ENCODE measurements around the gene RTEL1. TPM values are rescaled to one million over a fixed set of nuclear protein-coding genes. Genes with fewer than 3 reads are reported as not detected.

Gene RTEL1
- total RNA-seq, 1 experiment from 2014 or later: 58.0 TPM

DNA sequence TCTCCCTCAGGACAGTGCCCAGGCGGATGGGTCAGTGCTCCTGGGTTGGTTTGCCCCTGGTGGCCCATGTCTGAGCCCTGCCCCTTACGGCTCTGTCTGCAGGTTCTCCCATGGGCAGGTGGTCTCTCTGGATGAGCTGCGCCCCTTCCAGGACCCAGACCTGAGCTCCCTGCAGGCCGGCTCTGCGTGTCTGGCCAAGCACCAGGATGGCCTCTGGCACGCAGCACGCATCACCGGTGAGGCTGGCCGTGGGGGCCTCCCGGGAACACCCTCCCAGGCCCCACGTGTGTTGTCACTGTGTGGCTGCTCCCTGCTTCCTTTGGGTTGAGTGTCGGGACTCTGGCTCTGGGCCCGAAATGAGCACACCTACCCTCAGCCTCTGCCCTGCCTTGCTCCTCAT is 75.0 kb downstream of the RTEL1 start:
- Histone ChIP-seq H3K4me2 (ENCODE audit: low read length) (no peak overlapping the region), H3K9ac (ENCODE audit: low read length) (no peak overlapping the region), H3K9me2 (ENCODE audit: insufficient read depth) (no peaks in the 10 kb centered on the region), H3K4me3 (replicated peaks in 1 of 2; ENCODE audit: low read depth in 1 of 2, low read length in 2 of 2) (no peak overlapping the region), H3K9me3 (ENCODE audit: control insufficient read depth in 1 of 2, insufficient read depth in 1 of 2, low read depth in 1 of 2, low read length in 2 of 2) (no peaks in the 10 kb centered on the region), H2AFZ (ENCODE audit: low read depth, low read length, poor library complexity, severe bottlenecking) (no peak overlapping the region), H4K20me1 (ENCODE audit: insufficient read depth) (no peaks in the 10 kb centered on the region), H3K4me1 (ENCODE audit: control insufficient read depth in 1 of 2, insufficient read depth in 2 of 2, low read length in 2 of 2) (peaks cover 10 to 24% of the 10 kb centered on the region in 2 experiments; a peak in 3 of 4 replicates), H3K36me3 (ENCODE audit: control insufficient read depth in 1 of 2, insufficient read depth in 2 of 2, low read length in 2 of 2) (peaks cover 0 to 16% of the 10 kb centered on the region in 2 experiments; a peak in 2 of 4 replicates), H3K79me2 (ENCODE audit: insufficient read depth, low read length) (peaks cover 56% of the 10 kb centered on the region), H3K27me3 (ENCODE audit: insufficient read depth, low read length) (no peaks in the 10 kb centered on the region), H3K27ac (ENCODE audit: low read depth, low read length) (no peak overlapping the region)
- no TSS peak for BruUV-seq (replicated peaks)
- TF ChIP-seq SIN3A (IDR thresholded peaks at IDR 0.05; ENCODE audit: low read depth) (no peak), ZNF274 (IDR thresholded peaks at IDR 0.05; ENCODE audit: low read depth, low read length) (no peak), FOSL1 (IDR thresholded peaks at IDR 0.05; ENCODE audit: low read depth) (no peak), TCF7L2 (IDR thresholded peaks at IDR 0.05; ENCODE audit: borderline replicate concordance, extremely low read depth, insufficient read depth, insufficient read length) (no peak), ELF1 (IDR thresholded peaks at IDR 0.05; ENCODE audit: borderline replicate concordance, low read depth) (no peak)
- TF ChIP-seq, protein P1, sequence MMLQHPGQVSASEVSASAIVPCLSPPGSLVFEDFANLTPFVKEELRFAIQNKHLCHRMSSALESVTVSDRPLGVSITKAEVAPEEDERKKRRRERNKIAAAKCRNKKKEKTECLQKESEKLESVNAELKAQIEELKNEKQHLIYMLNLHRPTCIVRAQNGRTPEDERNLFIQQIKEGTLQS (IDR thresholded peaks at IDR 0.05): no peak
- intact Hi-C loops (cut with micrococcal nuclease): loop anchor here (10.0 kb wide), 1 partner anchor 132 kb away; the partner anchor contains the start of genes ABHD16B and TPD52L2
- ATAC-seq (no peak), DNase-seq (ENCODE audit: low read depth, low spot score) (no peak)
- ChIA-PET CTCF (no interaction called here), RAD21 (ENCODE audit: low non-redundant PET in 1 of 2, low total read pairs in 2 of 2, uncharacterized antibody in 2 of 2, unreplicated experiment in 2 of 2) (no interaction called here), POLR2A (no interaction called here)

DNA sequence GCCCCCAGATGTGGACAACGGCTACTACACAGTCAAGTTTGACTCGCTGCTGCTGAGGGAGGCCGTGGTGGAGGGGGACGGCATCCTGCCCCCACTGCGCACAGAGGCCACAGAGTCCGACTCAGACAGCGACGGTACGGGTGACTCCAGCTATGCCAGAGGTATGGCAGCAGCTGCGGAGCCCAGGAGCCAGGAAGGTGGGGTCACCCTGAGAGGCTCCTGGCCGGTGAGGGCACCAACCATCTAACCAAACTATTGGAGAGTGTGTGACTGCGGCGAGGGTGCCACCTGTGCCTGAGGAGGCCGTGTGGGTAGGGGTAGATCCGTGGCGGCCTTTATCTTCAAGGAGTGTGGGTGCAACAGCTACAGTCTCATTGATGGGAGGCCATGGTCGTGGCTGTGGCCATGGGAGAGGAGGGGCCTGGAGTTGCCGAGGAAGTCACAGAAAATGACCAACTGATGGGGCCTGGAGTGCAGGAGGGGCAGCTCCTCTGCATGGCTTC is 75.5 kb downstream of the RTEL1 start:
- ATAC-seq: no peak
- RAD21 ChIA-PET (ENCODE audit: low non-redundant PET in 1 of 2, low total read pairs in 2 of 2, uncharacterized antibody in 2 of 2, unreplicated experiment in 2 of 2): no interaction called here
- Histone ChIP-seq H3K27ac (ENCODE audit: low read depth, low read length) (no peak overlapping the region), H3K4me1 (ENCODE audit: control insufficient read depth in 1 of 2, insufficient read depth in 2 of 2, low read length in 2 of 2) (peaks cover 10 to 29% of the 10 kb centered on the region in 2 experiments; a peak in 3 of 4 replicates), H4K20me1 (ENCODE audit: insufficient read depth) (no peaks in the 10 kb centered on the region), H3K9me2 (ENCODE audit: insufficient read depth) (no peaks in the 10 kb centered on the region), H3K27me3 (ENCODE audit: insufficient read depth, low read length) (no peaks in the 10 kb centered on the region), H3K79me2 (ENCODE audit: insufficient read depth, low read length) (peaks cover 51% of the 10 kb centered on the region), H3K4me3 (replicated peaks in 1 of 2; ENCODE audit: low read depth in 1 of 2, low read length in 2 of 2) (no peak overlapping the region), H3K9ac (ENCODE audit: low read length) (no peak overlapping the region), H3K36me3 (ENCODE audit: control insufficient read depth in 1 of 2, insufficient read depth in 2 of 2, low read length in 2 of 2) (peaks cover 0 to 16% of the 10 kb centered on the region in 2 experiments; a peak in 2 of 4 replicates), H3K9me3 (ENCODE audit: control insufficient read depth in 1 of 2, insufficient read depth in 1 of 2, low read depth in 1 of 2, low read length in 2 of 2) (no peaks in the 10 kb centered on the region), H3K4me2 (ENCODE audit: low read length) (no peak overlapping the region), H2AFZ (ENCODE audit: low read depth, low read length, poor library complexity, severe bottlenecking) (no peak overlapping the region)
- no peak for TF ChIP-seq SP1 (IDR thresholded peaks at IDR 0.05; ENCODE audit: low read depth)
- TF ChIP-seq TCF7L2 (IDR thresholded peaks at IDR 0.05; ENCODE audit: borderline replicate concordance, extremely low read depth, insufficient read depth, insufficient read length): no peak
- TF ChIP-seq RAD21 (IDR thresholded peaks at IDR 0.05; ENCODE audit: low read depth): no peak
- TF ChIP-seq ZFX (IDR thresholded peaks at IDR 0.05): no peak
- TF ChIP-seq, protein P2, sequence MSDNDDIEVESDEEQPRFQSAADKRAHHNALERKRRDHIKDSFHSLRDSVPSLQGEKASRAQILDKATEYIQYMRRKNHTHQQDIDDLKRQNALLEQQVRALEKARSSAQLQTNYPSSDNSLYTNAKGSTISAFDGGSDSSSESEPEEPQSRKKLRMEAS (IDR thresholded peaks at IDR 0.05): no peak
- no peak for TF ChIP-seq SRF (IDR thresholded peaks at IDR 0.05; ENCODE audit: low read depth)
- no peak for TF ChIP-seq YY1 (IDR thresholded peaks at IDR 0.05; ENCODE audit: extremely low read depth, insufficient replicate concordance, low read depth, low read length)
- no peak for TF ChIP-seq SIN3A (IDR thresholded peaks at IDR 0.05; ENCODE audit: low read depth)
- no TSS peak for BruUV-seq (replicated peaks)
- POLR2A ChIA-PET: no interaction called here
- DNase-seq (ENCODE audit: low read depth, low spot score): no peak
- CTCF ChIA-PET: no interaction called here
- intact Hi-C loops (cut with micrococcal nuclease): loop anchor here (10.0 kb wide), 1 partner anchor 131 kb away; the partner anchor contains the start of genes ABHD16B and TPD52L2

Data from HCT116 (cell line).